RWPE2 (cell line): Measurements from ENCODE around the gene SEMA6D.

ENCODE experiments used
- ATAC-seq: fragments of 200-7000 bp; cut with Tn5 transposase; 3 replicates; pipeline ENCODE4 v1.9.1; 2021; ENCODE audit warnings: low read depth
- DNase-seq: peaks from one replicate; pipeline ENCODE4 v3.0.0-alpha.2; 2020; ENCODE audit warnings: low spot score
- H3K27ac ChIP-seq: fragments of 450-650 bp; 2 replicates; pipeline ENCODE4 v1.5.1; 2017; ENCODE audit warnings: mild to moderate bottlenecking; ENCODE audit not compliant: poor library complexity, severe bottlenecking
- H3K27me3 ChIP-seq: fragments of 250-450 bp; sonication (Bioruptor Pico); 2 replicates; pipeline ENCODE4 v1.5.1; 2021; ENCODE audit warnings: mild to moderate bottlenecking, moderate library complexity; ENCODE audit not compliant: insufficient read depth, poor library complexity, severe bottlenecking
- H3K36me3 ChIP-seq: fragments of 250-450 bp; sonication (Bioruptor Pico); 2 replicates; pipeline ENCODE4 v1.5.1; 2020; ENCODE audit warnings: low read depth, mild to moderate bottlenecking, moderate library complexity
- H3K4me1 ChIP-seq: fragments of 250-450 bp; sonication (Bioruptor Pico); 2 replicates; pipeline ENCODE4 v1.5.1; 2021; ENCODE audit warnings: mild to moderate bottlenecking, moderate library complexity; ENCODE audit not compliant: insufficient read depth, poor library complexity, severe bottlenecking
- H3K4me3 ChIP-seq: fragments of 250-450 bp; sonication (Bioruptor Pico); 2 replicates; pipeline ENCODE4 v1.5.1; 2021; ENCODE audit warnings: mild to moderate bottlenecking, moderate library complexity; ENCODE audit not compliant: severe bottlenecking
- H3K9me3 ChIP-seq: fragments of 250-450 bp; sonication (Bioruptor Pico); 2 replicates; pipeline ENCODE4 v1.5.1; 2021; ENCODE audit warnings: mild to moderate bottlenecking, moderate library complexity; ENCODE audit not compliant: severe bottlenecking
- CTCF ChIP-seq: fragments of 450-650 bp; IDR thresholded peaks from one replicate; pipeline ENCODE4 v1.5.1; 2017; ENCODE audit warnings: mild to moderate bottlenecking, moderate library complexity; ENCODE audit not compliant: poor library complexity, severe bottlenecking

SEMA6D gene

GRCh38 chr15:47717036-47717612 is at the start of gene SEMA6D:
TSS of gene SEMA6D (plus strand) at chr15:47717505. CDS start at chr15:47759799, 42,294 bp downstream.
- H3K36me3 ChIP-seq = no peaks in the 10 kb centered on the region
- no peak within 1 kb of the TSS for H3K27ac ChIP-seq
- no peaks in the 10 kb centered on the region for H3K27me3 ChIP-seq
- DNase-seq (peak; percentile 86), ATAC-seq (peak; percentile 83)
- H3K4me3 ChIP-seq = peak within 1 kb of the TSS; percentile 47
- peak; percentile 71 for TF ChIP-seq CTCF
- peaks cover 2% of the 10 kb centered on the region for H3K4me1 ChIP-seq
- no peaks in the 10 kb centered on the region for H3K9me3 ChIP-seq

- no peaks in the 10 kb centered on the region for H3K36me3 ChIP-seq
- H3K4me1 ChIP-seq = peaks cover 16% of the 10 kb centered on the region
- no peaks in the 10 kb centered on the region for H3K27me3 ChIP-seq
- DNase-seq = no peak
- H3K27ac ChIP-seq = no peak overlapping the region
- ATAC-seq = no peak
- H3K4me3 ChIP-seq = no peak overlapping the region
- no peaks in the 10 kb centered on the region for H3K9me3 ChIP-seq
- TF ChIP-seq CTCF = no peak
Measured at GRCh38 chr15:47669221-47669620, 48.1 kb upstream of the SEMA6D start.

- Histone ChIP-seq H3K36me3 (no peaks in the 10 kb centered on the region), H3K4me1 (peaks cover 14% of the 10 kb centered on the region), H3K4me3 (no peak overlapping the region), H3K27me3 (no peaks in the 10 kb centered on the region), H3K9me3 (no peaks in the 10 kb centered on the region), H3K27ac (no peak overlapping the region)
- DNase-seq (no peak), ATAC-seq (no peak)
- no peak for TF ChIP-seq CTCF
Measured at GRCh38 chr15:47670365-47670764, 46.9 kb upstream of the SEMA6D start.

GRCh38 chr15:47673232-47673761 is 44.0 kb upstream of the SEMA6D start:
- Histone ChIP-seq H3K36me3 (no peaks in the 10 kb centered on the region), H3K4me3 (no peak overlapping the region), H3K27ac (no peak overlapping the region), H3K27me3 (no peaks in the 10 kb centered on the region), H3K4me1 (no peaks in the 10 kb centered on the region), H3K9me3 (no peaks in the 10 kb centered on the region)
- DNase-seq (no peak), ATAC-seq (no peak)
- no peak for TF ChIP-seq CTCF

- H3K4me3 ChIP-seq = no peak overlapping the region
- H3K9me3 ChIP-seq = no peaks in the 10 kb centered on the region
- H3K36me3 ChIP-seq = no peaks in the 10 kb centered on the region
- no peak for DNase-seq
- H3K4me1 ChIP-seq = no peaks in the 10 kb centered on the region
- no peak overlapping the region for H3K27ac ChIP-seq
- no peak for TF ChIP-seq CTCF
- no peak for ATAC-seq
- H3K27me3 ChIP-seq = no peaks in the 10 kb centered on the region
Measured at GRCh38 chr15:47674586-47675232, 42.6 kb upstream of the SEMA6D start.
